Activated CD4-positive, alpha-beta T cell treated with anti-CD3 and anti-CD28 coated beads, Interleukin-2, amount 50 U/mL, for 4 hours (primary cell): Measurements from ENCODE around the gene SERGEF.
"Not testable (repeated sequence)": the region's sequence is repeated elsewhere in the genome, so short reads cannot be mapped to it uniquely, and the experiment has no call there.

Experiments
- DNase-seq, 2 experiments: peaks; one replicate each; pipeline ENCODE4 v3.0.0-alpha.2; 2020

SERGEF gene

DNA sequence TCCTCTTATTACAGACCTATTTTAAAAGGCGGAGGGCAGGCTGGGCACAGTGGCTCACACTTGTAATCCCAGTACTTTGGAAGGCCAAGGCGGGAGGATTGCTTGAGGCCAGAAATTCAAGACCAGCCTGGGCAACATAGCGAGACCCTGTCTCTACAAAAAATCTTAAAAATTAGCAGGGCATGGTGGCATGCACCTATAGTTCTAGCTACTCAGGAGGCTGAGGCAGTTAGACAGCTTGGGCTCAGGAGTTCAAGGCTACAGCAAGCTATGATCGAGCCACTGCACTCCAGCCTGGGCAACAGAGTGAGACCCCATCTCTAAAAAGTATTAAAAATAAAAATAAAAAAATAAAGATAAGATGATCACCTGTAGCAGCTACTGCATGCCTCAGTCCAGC, 12.7 kb downstream of the SERGEF start:
- not testable (repeated sequence) for DNase-seq

DNA sequence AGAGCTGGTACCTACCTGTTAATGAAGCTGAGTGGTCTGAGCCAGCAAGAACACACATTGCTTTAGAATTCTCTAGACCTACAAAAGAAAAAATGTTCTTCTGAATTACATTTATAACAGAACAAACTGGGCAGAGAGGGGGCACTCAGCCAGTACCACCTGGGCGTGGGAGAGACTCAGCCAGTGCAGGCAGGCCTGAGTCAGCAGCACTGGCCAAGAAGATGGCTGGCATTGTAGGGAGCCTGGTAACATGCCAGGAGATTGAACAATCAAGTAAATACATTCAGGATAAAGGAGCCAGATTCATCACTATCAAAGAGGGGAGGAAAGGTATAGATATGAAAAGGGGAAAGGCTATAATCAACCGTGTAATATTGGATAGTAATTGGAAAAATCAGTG, 19.9 kb downstream of the SERGEF start:
- no peak for DNase-seq

GRCh38 chr11:17991783-17992433, 20.9 kb downstream of the SERGEF start:
- DNase-seq: peak; percentile 31 to 34

DNA sequence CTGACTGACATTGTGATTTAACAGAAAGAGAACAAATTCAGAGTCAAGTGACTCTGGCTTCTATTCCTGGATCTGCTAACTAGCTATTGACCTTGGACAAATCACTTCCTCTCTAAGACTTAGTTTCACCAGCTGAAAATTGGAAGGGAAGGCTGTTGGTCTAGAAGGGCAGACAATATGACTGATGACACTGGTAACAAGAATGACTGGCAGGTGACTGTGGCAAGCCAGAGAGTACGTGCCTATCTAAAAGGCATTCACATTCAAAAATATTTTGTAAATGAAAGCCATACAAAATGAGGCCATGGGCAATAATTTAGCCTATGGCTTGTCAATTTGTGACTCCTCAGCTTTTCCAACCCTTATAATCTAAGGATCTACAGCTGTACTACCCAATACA, 23.5 kb downstream of the SERGEF start:
- no peak for DNase-seq

DNA sequence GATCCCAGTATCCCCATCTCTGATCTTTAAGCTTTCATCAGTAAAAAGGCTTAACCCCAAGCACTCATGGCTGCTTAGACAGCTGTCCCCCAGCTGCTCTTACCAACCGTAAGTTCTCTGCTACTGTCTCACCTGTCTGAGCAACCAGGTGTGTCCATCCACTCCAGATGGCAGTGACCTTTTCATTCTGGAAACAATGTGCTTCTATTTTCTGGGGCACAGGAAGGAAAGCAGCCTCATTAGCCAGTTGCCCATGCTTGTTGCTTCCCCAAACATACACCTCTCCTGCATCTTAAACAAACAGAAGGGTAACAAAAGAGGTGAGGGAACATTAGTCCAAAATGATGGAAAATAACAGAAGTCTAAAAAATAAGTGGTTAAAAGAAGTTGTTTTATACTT, 24.4 kb downstream of the SERGEF start:
- DNase-seq: no peak

GRCh38 chr11:17987826-17988225, 25.0 kb downstream of the SERGEF start:
- no peak for DNase-seq

DNA sequence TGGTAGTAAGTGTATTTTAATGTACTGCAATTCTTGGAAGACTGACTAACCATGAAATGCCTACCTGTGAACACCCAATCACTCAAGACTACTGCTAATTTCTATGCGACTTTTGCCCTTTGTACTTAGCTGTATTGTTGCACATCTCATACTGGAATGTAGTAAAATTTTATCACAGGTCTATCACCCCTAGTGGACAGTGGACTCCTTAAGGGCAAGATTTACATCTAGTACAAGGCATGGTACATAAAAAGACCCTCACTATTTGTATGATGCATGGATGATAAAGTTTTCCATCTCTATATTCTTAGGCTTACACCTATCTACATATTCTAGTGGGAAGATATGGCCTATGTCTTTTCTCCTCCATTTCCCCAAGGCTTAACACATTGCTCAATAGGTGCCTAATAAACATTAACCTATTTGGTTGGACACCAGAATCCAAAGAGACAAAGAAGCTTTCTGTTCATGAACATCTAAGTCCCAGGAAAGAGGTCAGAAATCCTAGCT, 26.1 kb downstream of the SERGEF start:
- no peak for DNase-seq

GRCh38 chr11:17986007-17986710, 26.7 kb downstream of the SERGEF start:
- no peak for DNase-seq

DNA sequence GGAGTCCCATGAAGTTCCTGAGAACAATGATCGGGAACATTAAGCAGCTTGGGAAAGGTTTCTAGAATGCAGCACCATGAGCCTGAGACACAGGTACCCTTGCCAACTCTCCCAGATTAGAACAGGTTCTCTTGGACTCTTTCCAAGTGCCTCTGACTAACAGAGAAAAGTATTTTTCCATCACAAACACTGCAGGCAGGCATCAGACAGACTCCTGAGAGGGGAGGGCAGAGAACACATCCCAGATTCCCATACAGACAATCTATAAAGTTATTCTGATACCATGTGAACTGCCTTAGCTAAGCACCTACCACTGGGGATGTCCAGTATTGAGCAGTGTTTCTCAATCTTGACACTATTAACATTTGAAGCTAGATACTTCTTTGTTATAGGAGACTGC, 27.3 kb downstream of the SERGEF start:
- no peak for DNase-seq

DNA sequence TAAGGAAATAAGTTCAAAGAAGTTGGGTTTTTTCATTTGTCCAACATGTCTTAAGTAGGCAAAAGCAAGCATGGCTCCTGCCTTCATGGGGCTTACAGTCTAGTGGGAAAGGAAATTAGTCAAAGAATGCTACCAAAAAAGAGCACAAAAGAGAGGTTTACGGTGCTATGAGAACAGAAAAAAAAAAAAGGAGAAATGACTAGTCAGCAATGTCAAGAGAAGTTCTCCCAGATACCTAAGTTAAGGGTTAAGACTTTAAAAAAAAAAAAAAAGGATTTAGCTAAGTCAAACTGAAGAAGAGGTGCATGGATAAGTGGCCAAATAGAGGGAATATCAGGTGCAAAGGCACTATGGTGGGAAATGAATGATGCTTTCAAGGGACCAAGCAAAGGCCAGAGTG, 29.3 kb downstream of the SERGEF start:
- DNase-seq: no peak

GRCh38 chr11:17979770-17980371, 33.0 kb downstream of the SERGEF start:
- peak in 1 of 2 experiments; percentile 2 for DNase-seq

- DNase-seq: no peak
Observed at GRCh38 chr11:17978553-17979287, 34.1 kb downstream of the SERGEF start.

DNA sequence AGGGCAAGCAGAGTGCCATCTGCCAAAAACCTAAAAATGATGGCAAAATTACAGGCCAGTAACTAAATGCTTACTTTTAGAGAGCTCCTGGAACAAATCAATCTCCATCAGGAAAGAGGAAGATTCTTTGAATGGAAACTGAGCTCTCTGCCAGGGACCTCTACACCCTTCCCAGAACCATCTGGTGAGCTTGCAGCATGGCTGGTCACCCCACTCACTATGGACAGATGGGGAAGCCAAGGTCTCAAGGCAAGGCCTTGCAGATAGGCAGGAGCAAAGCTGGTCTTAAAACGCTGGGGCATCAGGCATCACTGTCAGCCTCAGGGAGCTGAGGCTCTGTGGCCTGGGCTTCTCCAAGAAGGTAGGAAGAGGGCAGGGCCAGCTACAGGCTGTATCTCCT, 36.2 kb downstream of the SERGEF start:
- no peak for DNase-seq

DNA sequence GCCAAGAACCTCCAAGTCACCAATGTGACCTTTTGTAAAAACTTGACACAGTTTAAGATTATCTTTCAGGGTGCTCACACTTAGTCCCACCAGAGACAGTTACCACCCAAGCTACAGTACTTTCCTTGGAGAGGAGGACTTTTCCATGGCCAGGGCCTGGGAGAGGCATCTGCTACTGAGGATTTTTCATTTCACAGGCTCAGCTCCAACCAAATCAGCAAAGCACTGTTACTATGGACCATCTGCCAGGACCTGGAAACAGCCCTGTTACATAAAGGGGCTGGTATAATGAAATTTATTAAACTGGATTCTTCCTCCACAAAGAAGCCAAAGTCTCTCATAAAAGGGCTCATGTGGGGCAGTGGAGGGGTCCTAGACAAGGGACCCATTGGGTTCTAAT, 38.6 kb downstream of the SERGEF start:
- no peak for DNase-seq

DNA sequence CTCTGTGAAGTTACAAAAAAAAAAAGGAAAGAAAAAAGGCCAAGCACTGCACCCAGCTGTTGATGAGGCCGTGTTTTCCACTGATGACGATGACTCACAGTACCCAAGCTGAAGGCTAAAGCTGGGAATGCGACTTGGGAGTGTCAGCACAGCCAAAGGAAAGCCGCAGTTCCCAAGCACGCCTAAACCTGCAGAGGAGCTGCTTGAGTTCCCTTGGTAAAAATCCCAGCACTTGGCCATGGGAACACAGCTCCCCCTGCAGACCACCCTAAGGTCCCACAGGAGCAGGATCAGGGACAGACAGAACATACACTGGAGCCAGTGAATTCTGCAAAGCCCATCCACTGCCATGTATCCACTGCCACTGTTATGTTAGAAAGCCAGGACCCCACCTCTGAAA, 39.9 kb downstream of the SERGEF start:
- no peak for DNase-seq

DNA sequence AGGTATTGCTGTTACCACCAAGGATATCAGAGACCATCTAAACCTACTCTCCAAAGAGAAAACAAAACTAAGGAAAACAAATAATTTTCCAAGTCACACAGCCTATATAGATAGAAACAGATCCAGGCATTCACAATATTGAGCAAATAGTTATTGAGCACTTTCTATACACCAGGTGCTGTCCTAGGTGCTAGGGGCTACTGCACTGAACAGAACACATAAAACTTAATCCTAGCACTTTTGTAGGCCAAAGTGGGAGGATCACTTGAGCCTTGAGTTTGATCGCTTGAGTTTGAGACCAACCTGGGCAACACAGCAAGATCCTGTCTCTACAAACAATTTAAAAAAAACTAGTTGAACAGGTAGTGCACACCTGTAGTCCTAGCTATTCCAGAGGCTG, 44.6 kb downstream of the SERGEF start:
- DNase-seq: no peak

DNA sequence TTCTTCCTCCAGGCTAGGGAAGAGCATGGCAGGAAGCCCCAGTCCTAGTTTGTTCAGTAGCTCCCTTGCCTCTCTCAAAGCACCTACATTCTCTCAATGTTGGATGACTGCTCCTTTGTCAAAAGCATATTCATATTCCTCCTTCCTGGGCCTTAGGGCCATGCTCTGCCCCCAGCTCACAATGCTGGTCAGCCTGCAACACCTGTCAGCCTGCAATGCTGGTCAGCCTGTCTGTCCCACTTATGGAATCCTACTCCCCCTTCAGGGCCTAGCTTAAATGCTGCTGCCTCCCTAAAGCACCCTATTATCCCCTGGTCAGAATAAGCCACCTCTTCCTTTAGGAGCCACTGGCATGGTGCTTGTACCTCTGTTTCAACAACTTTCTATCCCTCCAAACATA, 45.2 kb downstream of the SERGEF start:
- no peak for DNase-seq

- no peak for DNase-seq
Observed at GRCh38 chr11:17960091-17960490, 52.8 kb downstream of the SERGEF start.

- no peak for DNase-seq
Observed at GRCh38 chr11:17958446-17958845, 54.4 kb downstream of the SERGEF start.

DNA sequence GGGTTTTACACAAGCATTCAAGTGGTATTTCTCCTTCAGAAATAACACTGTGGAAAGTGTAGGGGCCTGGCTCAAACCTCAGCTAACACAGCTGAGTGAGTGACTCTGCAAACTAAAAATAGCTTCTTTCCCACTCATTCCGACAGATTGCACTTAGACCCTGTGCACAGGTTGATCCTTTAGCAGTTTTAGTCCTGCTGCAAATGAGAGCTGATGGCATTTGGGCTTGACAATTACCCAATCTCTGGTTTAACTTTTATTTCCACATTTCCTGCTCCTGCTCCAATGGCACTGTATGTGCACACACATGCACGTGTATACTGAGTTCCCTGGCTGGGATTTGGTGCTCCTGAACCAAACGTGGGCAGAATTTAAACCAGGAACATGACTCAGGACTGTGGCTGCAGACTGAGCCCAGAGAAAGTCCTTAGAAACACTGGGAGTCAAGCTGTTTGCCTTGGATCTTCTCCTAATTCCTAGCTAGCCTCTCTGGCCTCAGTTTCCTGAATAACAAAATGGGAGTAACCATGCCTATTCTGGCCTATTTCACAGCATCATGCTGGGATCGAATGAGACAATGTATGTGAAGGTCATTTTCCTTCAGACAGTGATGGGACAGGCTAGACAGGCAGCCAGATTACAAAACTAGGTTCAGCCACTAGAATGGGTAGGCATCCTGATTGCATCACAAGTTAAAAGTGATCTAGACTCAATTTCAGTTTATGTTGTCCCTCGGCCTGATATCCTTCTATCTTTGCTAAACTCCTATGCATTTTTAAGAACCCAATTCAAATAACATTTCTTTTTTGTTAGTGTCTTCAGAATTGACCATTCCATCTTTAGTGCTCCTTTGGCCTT, 58.2 kb downstream of the SERGEF start:
- DNase-seq: no peak

DNA sequence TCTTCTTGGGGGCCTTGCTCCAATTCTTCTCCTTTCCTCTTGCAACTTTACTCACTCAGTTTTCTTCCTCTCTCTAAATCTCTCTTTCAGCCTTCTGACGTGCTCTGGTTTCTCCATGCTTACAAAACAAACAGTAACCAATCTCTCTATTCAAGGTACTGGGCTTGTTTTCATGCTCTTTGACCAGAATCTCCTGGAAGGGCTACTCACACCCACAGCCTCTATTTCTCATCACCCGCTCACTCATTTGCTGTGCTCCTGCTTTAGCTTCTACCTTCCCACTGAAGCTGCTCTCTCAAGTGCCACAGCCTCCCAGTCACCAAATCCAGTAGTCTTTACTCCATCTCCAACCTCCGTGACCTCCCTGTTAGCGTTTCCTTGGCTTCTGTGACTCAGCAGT, 60.4 kb downstream of the SERGEF start:
- DNase-seq: no peak

GRCh38 chr11:17951685-17952388, 61.0 kb downstream of the SERGEF start:
- DNase-seq: no peak
